Measurements from ENCODE around the gene GGACT.

DNA sequence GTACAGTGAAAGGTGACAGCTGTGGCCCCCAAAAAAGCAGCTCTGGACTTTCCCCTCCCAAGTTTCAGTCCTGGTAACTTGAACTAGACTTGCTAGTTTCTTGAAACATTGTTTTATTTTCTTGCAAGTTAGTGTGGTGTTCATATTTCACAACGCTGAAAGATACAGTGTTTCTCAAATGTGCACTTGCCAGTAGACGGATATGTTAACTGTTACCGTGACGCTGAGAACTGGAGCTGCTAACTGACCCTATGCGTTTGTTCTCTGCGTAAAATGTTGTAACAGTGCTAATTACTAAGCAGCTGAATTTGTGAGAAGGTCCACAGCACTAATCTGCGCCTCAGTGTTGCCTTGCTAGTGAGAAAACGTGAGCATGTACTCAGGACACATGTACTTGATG, 79.6 kb downstream of the GGACT start:
- TF ChIP-seq, protein P1, sequence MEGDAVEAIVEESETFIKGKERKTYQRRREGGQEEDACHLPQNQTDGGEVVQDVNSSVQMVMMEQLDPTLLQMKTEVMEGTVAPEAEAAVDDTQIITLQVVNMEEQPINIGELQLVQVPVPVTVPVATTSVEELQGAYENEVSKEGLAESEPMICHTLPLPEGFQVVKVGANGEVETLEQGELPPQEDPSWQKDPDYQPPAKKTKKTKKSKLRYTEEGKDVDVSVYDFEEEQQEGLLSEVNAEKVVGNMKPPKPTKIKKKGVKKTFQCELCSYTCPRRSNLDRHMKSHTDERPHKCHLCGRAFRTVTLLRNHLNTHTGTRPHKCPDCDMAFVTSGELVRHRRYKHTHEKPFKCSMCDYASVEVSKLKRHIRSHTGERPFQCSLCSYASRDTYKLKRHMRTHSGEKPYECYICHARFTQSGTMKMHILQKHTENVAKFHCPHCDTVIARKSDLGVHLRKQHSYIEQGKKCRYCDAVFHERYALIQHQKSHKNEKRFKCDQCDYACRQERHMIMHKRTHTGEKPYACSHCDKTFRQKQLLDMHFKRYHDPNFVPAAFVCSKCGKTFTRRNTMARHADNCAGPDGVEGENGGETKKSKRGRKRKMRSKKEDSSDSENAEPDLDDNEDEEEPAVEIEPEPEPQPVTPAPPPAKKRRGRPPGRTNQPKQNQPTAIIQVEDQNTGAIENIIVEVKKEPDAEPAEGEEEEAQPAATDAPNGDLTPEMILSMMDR (IDR thresholded peaks at IDR 0.05): no peak
- TF ChIP-seq POLR2A (IDR thresholded peaks at IDR 0.05): no peak

Data from Peyer's patch (tissue), 4 donors.